ENCODE data around the gene PRKCE. TPM values are rescaled to one million over a fixed set of nuclear protein-coding genes. Genes with fewer than 3 reads are reported as not detected.
A peak's percentile ranks its signal among the peaks of the same experiment; 100 is the strongest.

Gene PRKCE
- total and polyA plus RNA-seq, 2 donors (not counting 1 experiment from before 2014, with no cell fraction given), result 14.1 to 19.0 TPM

DNA sequence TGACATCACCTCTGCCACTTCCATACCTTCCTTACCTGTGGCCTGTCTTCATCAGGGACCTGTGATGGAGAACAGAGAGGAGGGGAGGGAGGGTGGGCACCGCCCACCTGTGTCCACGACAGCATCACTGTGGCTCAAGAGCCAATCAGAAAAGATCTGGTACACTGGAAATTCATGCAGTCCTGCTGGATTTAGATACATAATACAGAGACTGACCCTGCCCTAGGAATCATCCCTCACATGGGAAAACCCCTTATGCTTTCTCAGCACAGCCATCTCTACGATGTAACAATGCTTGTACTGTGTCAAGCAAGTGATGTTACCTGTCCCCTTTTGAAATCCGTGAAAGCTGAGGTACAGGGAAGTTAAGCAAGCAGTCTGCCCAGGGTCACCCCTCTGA lies 500.1 kb downstream of the PRKCE start:
- H2AFZ ChIP-seq (ENCODE audit: low read length), result no peak overlapping the region
- H3K4me2 ChIP-seq (ENCODE audit: extremely low read depth, insufficient read depth, low read length), result no peak overlapping the region
- peak overlapping the region; percentile 6 for H3K27ac ChIP-seq (ENCODE audit: insufficient read depth, low read length)
- no peak for TF ChIP-seq EZH2 (IDR thresholded peaks at IDR 0.05; ENCODE audit: low read length, missing control alignments)
- TF ChIP-seq, protein P1, sequence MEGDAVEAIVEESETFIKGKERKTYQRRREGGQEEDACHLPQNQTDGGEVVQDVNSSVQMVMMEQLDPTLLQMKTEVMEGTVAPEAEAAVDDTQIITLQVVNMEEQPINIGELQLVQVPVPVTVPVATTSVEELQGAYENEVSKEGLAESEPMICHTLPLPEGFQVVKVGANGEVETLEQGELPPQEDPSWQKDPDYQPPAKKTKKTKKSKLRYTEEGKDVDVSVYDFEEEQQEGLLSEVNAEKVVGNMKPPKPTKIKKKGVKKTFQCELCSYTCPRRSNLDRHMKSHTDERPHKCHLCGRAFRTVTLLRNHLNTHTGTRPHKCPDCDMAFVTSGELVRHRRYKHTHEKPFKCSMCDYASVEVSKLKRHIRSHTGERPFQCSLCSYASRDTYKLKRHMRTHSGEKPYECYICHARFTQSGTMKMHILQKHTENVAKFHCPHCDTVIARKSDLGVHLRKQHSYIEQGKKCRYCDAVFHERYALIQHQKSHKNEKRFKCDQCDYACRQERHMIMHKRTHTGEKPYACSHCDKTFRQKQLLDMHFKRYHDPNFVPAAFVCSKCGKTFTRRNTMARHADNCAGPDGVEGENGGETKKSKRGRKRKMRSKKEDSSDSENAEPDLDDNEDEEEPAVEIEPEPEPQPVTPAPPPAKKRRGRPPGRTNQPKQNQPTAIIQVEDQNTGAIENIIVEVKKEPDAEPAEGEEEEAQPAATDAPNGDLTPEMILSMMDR (conservative IDR thresholded peaks at IDR 0.05 in 1 of 2, IDR thresholded peaks at IDR 0.05 in 1 of 2; ENCODE audit: low read depth in 1 of 2, low read length in 2 of 2), result no peak
- peaks cover 8% of the 10 kb centered on the region for H3K4me1 ChIP-seq (ENCODE audit: control insufficient read depth, extremely low read depth, insufficient read depth, low read length)
- no peak overlapping the region for H3K9ac ChIP-seq (ENCODE audit: insufficient read depth, low read length)
- no peaks in the 10 kb centered on the region for H3K27me3 ChIP-seq (ENCODE audit: control insufficient read depth, insufficient read depth, low read length)
- no peak overlapping the region for H3K4me3 ChIP-seq (replicated peaks in 1 of 4; ENCODE audit: control extremely low read depth in 1 of 4, insufficient read depth in 1 of 4, low read depth in 3 of 4, low read length in 4 of 4)
- no peaks in the 10 kb centered on the region for H4K20me1 ChIP-seq (ENCODE audit: control insufficient read depth, extremely low read depth, insufficient read depth, low read length)
- H3K79me2 ChIP-seq (ENCODE audit: control insufficient read depth, insufficient read depth, low read length), result no peaks in the 10 kb centered on the region
- no peaks in the 10 kb centered on the region for H3K36me3 ChIP-seq (ENCODE audit: control insufficient read depth, insufficient read depth, low read length)
- DNase-seq (ENCODE audit: low read depth in 2 of 2), result no peak
- H3K9me3 ChIP-seq (ENCODE audit: control insufficient read depth, insufficient read depth, low read depth, low read length), result no peaks in the 10 kb centered on the region

DNA sequence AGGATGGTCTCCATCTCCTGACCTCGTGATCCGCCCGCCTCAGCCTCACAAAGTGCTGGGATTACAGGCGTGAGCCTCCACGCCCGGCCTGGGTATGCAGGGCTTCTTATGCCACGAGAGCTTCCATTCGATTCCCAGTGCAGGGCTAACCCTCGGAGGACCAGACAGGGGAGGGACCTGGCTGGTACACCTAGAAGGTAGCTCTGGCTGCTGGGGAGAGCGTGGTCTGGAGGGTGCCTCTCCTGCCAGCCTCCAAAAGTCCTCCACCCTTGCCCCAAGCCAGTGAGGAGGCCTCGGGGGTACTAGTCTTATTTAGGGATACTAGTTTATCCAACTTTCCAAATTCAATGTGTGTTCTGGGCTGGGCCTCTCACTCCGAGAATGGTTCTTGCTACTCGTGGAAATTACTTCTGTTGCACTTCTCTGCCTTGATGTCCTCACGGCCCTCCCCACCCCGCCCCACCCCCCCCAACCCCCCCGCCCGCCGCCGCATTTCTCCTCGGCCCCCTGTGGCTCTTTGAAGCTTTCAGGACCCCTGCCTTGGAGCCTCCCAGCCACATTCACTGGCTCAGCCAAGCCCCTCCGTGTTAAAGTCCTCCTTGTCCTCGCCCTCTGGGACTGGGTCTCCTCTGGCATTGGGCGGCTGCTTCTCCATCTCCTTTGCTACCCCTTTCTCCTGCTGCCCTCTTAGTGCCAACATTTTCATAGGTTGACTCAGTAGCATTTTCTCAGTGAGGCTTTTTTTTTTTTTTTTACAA lies 502.7 kb downstream of the PRKCE start:
- no peak overlapping the region for H2AFZ ChIP-seq (ENCODE audit: low read length)
- no peaks in the 10 kb centered on the region for H3K9me3 ChIP-seq (ENCODE audit: control insufficient read depth, insufficient read depth, low read depth, low read length)
- TF ChIP-seq, protein P1 (conservative IDR thresholded peaks at IDR 0.05 in 1 of 2, IDR thresholded peaks at IDR 0.05 in 1 of 2; ENCODE audit: low read depth in 1 of 2, low read length in 2 of 2), result no peak
- H3K4me3 ChIP-seq (replicated peaks in 1 of 4; ENCODE audit: control extremely low read depth in 1 of 4, insufficient read depth in 1 of 4, low read depth in 3 of 4, low read length in 4 of 4), result no peak overlapping the region
- no peaks in the 10 kb centered on the region for H3K27me3 ChIP-seq (ENCODE audit: control insufficient read depth, insufficient read depth, low read length)
- no peak overlapping the region for H3K27ac ChIP-seq (ENCODE audit: insufficient read depth, low read length)
- no peaks in the 10 kb centered on the region for H3K79me2 ChIP-seq (ENCODE audit: control insufficient read depth, insufficient read depth, low read length)
- H3K4me1 ChIP-seq (ENCODE audit: control insufficient read depth, extremely low read depth, insufficient read depth, low read length), result peaks cover 13% of the 10 kb centered on the region
- H3K4me2 ChIP-seq (ENCODE audit: extremely low read depth, insufficient read depth, low read length), result no peak overlapping the region
- H3K36me3 ChIP-seq (ENCODE audit: control insufficient read depth, insufficient read depth, low read length), result no peaks in the 10 kb centered on the region
- H3K9ac ChIP-seq (ENCODE audit: insufficient read depth, low read length), result no peak overlapping the region
- DNase-seq (ENCODE audit: low read depth in 2 of 2), result no peak
- no peaks in the 10 kb centered on the region for H4K20me1 ChIP-seq (ENCODE audit: control insufficient read depth, extremely low read depth, insufficient read depth, low read length)

DNA sequence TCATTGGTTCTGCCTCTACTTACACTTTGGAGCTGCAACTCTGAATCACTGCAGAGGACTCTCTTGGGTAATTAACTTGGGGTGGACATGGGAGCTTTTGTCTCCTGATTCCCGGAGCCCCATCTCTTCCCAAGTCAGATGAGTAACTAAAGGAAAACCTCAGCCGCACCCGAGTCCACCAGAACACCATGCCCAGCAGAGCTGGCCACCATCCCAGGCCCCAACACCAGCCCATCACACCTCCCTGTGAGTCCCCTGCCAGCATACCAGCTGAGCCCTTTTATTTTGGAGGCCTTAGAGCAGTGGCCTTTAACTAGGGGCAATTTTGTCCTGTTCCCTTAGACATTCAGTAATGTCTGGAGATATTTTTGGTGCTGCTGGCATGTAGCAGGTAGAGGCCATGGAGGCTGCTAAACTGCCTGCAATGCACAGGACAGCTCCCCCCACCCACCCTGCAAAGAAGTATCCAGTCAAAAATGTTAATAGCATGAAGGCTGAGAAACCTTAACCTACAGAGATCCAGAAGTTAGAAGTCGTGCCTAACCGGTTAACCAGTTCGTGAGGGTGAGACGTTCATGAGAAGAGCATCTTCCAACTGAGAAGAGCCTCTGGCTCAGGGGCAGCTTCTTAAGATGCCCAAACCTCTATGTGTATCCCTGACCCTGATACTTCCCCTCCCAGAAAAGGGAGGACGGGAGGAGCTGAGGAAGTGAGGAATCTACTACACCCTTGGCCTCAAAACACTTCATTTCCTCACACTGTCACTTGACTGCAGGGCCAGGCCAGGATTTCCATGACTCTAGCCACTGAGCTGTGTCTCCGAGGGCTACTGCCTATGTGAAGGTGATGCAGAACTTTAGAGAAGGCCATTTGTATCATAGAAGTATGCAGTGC lies 505.8 kb downstream of the PRKCE start:
- Histone ChIP-seq H2AFZ (ENCODE audit: low read length) (no peak overlapping the region), H3K4me3 (replicated peaks in 1 of 4; ENCODE audit: control extremely low read depth in 1 of 4, insufficient read depth in 1 of 4, low read depth in 3 of 4, low read length in 4 of 4) (no peak overlapping the region), H3K9ac (ENCODE audit: insufficient read depth, low read length) (no peak overlapping the region), H3K27ac (ENCODE audit: insufficient read depth, low read length) (no peak overlapping the region), H3K9me3 (ENCODE audit: control insufficient read depth, insufficient read depth, low read depth, low read length) (no peaks in the 10 kb centered on the region), H3K79me2 (ENCODE audit: control insufficient read depth, insufficient read depth, low read length) (no peaks in the 10 kb centered on the region), H3K4me1 (ENCODE audit: control insufficient read depth, extremely low read depth, insufficient read depth, low read length) (peaks cover 4% of the 10 kb centered on the region), H3K27me3 (ENCODE audit: control insufficient read depth, insufficient read depth, low read length) (no peaks in the 10 kb centered on the region), H4K20me1 (ENCODE audit: control insufficient read depth, extremely low read depth, insufficient read depth, low read length) (no peaks in the 10 kb centered on the region), H3K36me3 (ENCODE audit: control insufficient read depth, insufficient read depth, low read length) (no peaks in the 10 kb centered on the region), H3K4me2 (ENCODE audit: extremely low read depth, insufficient read depth, low read length) (no peak overlapping the region)
- TF ChIP-seq, protein P1 (conservative IDR thresholded peaks at IDR 0.05 in 1 of 2, IDR thresholded peaks at IDR 0.05 in 1 of 2; ENCODE audit: low read depth in 1 of 2, low read length in 2 of 2), result no peak
- no peak for TF ChIP-seq EZH2 (IDR thresholded peaks at IDR 0.05; ENCODE audit: low read length, missing control alignments)
- DNase-seq (ENCODE audit: low read depth in 2 of 2), result no peak

All from fibroblast of lung (primary cell).